CD1c-positive myeloid dendritic cell (primary cell): ENCODE measurements around the gene UGT2A1.
"Not testable (repeated sequence)": the region's sequence is repeated elsewhere in the genome, so short reads cannot be mapped to it uniquely, and the experiment has no call there.

ENCODE experiments used
- DNase-seq: peaks from one replicate; pipeline ENCODE4 v3.0.0-alpha.2; 2016; ENCODE audit errors: extremely low spot score

UGT2A1 gene

GRCh38 chr4:69653147-69653546 lies at the start of gene UGT2A1:
Gene UGT2A1 (minus strand): TSS chr4:69653247. CDS start chr4:69647644, 5,603 bp downstream.
- DNase-seq: no peak

GRCh38 chr4:69702201-69702600 lies 49.2 kb upstream of the UGT2A1 start:
- no peak for DNase-seq

GRCh38 chr4:69701696-69702095 lies 48.6 kb upstream of the UGT2A1 start:
- DNase-seq: no peak

GRCh38 chr4:69697536-69698242 lies 44.6 kb upstream of the UGT2A1 start:
- no peak for DNase-seq

- peak; percentile 77 for DNase-seq
Measured at GRCh38 chr4:69689599-69689998, 36.6 kb upstream of the UGT2A1 start.

- DNase-seq: no peak
Measured at GRCh38 chr4:69684804-69685203, 31.8 kb upstream of the UGT2A1 start.

GRCh38 chr4:69668680-69669079 lies 15.6 kb upstream of the UGT2A1 start:
- DNase-seq: no peak

- not testable (repeated sequence) for DNase-seq
Measured at GRCh38 chr4:69664009-69664408, 11.0 kb upstream of the UGT2A1 start.

- not testable (repeated sequence) for DNase-seq
Measured at GRCh38 chr4:69661130-69661803, 8.2 kb upstream of the UGT2A1 start.

- no peak for DNase-seq
Measured at GRCh38 chr4:69658133-69658532, 5.1 kb upstream of the UGT2A1 start.

- no peak for DNase-seq
Measured at GRCh38 chr4:69656653-69657158, 3.7 kb upstream of the UGT2A1 start.

GRCh38 chr4:69650872-69651271 lies 2.2 kb downstream of the UGT2A1 start:
- DNase-seq: no peak

- DNase-seq: no peak
Measured at GRCh38 chr4:69649629-69650028, 3.4 kb downstream of the UGT2A1 start.

GRCh38 chr4:69649207-69649606 lies 3.8 kb downstream of the UGT2A1 start:
- DNase-seq: no peak

- DNase-seq: no peak
Measured at GRCh38 chr4:69642961-69643360, 10.1 kb downstream of the UGT2A1 start.

- no peak for DNase-seq
Measured at GRCh38 chr4:69640289-69640688, 12.8 kb downstream of the UGT2A1 start.

GRCh38 chr4:69639542-69639941 lies 13.5 kb downstream of the UGT2A1 start, which contains the start of gene UGT2A2:
Gene UGT2A2 (minus strand): TSS chr4:69639642. CDS start chr4:69639640, 2 bp downstream.
- DNase-seq: no peak

GRCh38 chr4:69617083-69617694 lies 35.9 kb downstream of the UGT2A1 start:
- DNase-seq: no peak

GRCh38 chr4:69610484-69610883 lies 42.6 kb downstream of the UGT2A1 start:
- no peak for DNase-seq

GRCh38 chr4:69601065-69601464 lies 52.0 kb downstream of the UGT2A1 start:
- no peak for DNase-seq

- DNase-seq: no peak
Measured at GRCh38 chr4:69600013-69600412, 53.0 kb downstream of the UGT2A1 start.

GRCh38 chr4:69594382-69594781 lies 58.7 kb downstream of the UGT2A1 start:
- DNase-seq: no peak

- DNase-seq: no peak
Measured at GRCh38 chr4:69591364-69591763, 61.7 kb downstream of the UGT2A1 start.
